ENCODE results near the gene TMEM154.

The TMEM154 gene

GRCh38 chr4:152571770-152572169 is 108.0 kb downstream of the TMEM154 start:
- no peak overlapping the region for H3K4me3 ChIP-seq (ENCODE audit: low read depth, low read length)
- no peak for DNase-seq (ENCODE audit: low read depth)
- TF ChIP-seq POLR2A (IDR thresholded peaks at IDR 0.05; ENCODE audit: extremely low read depth, insufficient read length) (no peak), CTCF (IDR thresholded peaks at IDR 0.05; ENCODE audit: low read depth, low read length) (no peak), MYC (IDR thresholded peaks at IDR 0.05; ENCODE audit: low read depth, low read length) (no peak)

- no peak for DNase-seq (ENCODE audit: low read depth)
- no peak for TF ChIP-seq MYC (IDR thresholded peaks at IDR 0.05; ENCODE audit: low read depth, low read length)
- TF ChIP-seq MAX (IDR thresholded peaks at IDR 0.05; ENCODE audit: low read depth, low read length) = no peak
- no peak for TF ChIP-seq CTCF (IDR thresholded peaks at IDR 0.05; ENCODE audit: low read depth, low read length)
- no peak for TF ChIP-seq POLR2A (IDR thresholded peaks at IDR 0.05; ENCODE audit: extremely low read depth, insufficient read length)
- no peak overlapping the region for H3K4me3 ChIP-seq (ENCODE audit: low read depth, low read length)
Measured at GRCh38 chr4:152571296-152571695, 108.5 kb downstream of the TMEM154 start.
